HG03457 (cell line): ENCODE measurements around the gene SEMA7A.
A peak's percentile ranks its signal among the peaks of the same experiment; 100 is the strongest.

Source experiments
- ATAC-seq: cut with Tn5 transposase; IDR thresholded peaks from one replicate; pipeline ENCODE4 v1.9.1; 2021; ENCODE audit warnings: moderate number of reproducible peaks; ENCODE audit not compliant: unreplicated experiment

The SEMA7A gene

DNA sequence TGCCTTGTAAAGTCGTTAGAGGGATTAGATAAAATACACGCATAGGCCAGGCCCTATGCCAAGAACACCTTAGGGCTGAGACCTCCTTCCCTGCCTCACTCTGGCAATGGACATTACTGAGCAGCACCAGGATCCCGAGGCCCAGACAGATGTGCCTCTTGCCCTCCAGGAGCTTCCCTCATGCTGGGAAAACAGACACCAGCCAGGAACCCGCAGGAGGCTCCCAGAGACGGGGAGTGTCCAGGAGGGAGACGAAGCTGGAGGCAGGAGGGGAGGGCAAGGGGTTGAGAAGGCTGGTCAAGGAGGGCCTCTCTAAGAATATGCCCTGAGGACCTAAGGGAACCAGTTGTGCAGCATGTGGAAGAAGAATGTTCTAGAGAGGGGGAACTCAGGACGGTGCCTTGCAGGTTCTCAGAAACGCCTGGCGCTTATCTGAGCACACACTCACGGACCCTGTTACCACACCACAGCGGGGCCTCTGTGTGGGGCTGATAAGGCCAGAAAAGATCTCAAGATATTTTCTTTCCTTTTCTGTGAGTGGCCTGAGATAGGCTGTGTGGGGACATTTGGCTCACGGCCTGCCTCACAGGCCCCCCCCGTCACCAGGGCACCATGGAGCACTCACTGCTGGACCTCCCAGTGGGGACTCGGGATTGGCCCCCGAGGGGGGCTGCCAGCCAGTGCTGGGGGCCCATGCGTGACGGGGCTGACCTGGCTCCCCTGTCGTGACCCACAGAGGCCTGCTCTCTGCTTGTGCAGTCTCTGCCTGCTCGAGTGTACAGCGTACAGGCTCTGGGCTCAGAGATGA is 44.3 kb downstream of the SEMA7A start:
- no peak for ATAC-seq

DNA sequence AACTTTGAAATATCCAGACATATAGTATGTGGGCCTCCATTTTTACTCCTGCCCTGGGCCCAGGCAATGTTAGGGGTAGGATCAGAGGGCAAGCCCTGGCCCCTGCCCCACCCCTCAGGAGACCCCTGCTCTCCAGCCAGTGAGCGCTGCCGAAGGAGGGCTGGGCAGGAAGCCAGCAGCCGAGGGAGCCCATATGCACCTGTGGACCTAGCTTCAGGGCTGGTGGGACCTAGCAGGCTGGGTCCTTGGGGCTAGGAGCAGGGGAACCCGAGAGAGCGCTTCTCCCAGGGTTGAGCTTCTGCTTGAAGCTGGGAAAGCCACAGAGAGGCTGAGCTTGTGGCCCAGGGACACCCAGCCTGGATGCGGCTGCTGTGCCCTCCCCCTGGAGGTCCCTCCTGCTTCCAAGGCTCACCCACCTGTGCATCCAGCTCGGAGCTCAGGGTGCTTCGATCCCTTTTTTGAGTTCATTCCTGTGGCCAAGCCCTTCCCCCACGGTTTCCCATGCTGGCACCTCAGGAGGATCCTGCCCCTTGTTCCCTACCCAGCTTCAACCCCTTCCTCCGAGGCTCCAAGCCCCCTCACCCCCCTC is 45.3 kb downstream of the SEMA7A start:
- ATAC-seq = no peak

DNA sequence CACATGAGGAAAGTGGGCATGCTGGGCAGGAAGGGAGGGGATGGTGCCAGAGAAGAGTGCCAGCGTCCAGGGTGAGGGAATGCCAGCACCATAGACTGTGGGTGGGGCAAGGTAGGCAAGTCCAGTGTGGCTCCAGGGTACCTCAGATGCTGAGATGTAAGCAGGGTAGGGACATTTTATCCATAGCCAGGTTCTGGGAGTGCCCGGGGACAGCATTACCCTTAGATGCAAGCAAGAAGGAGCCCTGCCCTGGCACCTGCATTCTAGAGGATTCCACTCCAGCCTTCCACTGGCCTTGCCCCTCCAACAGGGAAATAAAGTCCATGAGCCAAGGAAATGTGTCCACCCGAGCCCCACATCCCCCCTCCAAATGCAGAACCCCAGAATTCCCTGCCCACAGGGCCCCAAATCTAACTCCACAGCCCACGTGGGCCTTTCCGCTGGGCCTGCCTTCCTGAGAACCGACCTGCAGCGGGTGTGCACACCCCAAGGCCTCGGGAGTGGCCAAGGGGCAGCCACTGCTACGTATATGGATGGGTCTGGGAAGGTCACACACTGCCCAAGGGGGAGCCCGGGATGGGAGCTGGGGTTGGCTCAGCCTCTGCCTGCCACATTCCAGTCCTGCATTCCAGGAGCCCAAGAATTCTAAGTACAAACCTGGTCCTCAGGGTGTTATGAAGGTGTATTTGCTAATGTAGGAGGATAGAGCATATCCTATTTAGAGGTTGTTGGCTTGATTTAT is 46.0 kb downstream of the SEMA7A start:
- ATAC-seq = no peak

DNA sequence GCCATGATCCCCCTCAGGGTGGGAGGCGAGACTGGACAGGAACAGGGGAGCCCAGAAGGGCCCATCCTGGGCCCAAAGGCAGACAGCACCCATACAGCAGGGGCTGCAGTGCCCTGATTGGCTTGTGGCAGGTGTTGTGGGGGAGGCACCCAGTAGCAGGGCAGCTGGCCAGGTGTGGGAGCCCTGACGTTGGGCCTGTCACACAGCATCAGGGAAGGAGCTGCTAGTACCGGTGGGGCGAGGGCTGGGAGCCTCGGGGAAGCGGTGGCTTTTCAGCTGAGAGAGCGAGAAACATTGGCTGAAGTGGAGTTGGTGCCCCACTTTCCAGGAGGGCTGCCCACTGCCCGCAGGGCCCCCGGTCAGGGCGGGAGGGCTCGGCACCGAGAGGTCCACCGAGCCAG is 46.6 kb downstream of the SEMA7A start:
- no peak for ATAC-seq

DNA sequence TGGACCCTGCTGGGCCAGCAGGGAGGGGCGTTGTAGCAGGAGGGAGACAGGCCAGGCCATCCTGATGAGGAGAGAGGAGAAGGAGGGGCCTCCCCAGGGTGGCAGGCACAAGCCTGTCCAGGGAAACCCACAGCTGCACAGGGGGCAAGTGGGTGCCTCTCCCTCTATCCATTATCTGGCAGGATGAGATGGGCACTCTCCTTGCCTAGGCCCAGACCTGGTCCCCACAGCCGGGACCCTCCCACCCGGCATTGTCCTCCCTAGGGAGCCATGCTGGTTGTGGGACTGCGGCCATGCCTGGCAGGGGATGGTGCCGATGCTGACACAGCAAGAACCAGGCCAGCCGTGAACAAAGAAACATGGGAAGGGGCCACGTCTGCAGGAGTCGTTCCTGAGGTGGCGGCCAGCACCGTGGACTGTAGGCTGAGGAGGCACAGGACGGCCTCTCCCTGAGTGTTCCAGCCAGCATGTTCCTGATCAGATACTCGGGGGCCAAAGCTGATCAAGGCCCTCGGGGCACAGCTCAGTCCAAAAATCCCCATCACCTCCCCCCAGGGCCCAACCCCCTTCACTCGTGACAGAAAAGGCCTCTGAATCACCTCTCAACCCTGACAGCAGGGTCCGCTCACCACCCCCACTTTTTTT is 47.1 kb downstream of the SEMA7A start:
- ATAC-seq = no peak

DNA sequence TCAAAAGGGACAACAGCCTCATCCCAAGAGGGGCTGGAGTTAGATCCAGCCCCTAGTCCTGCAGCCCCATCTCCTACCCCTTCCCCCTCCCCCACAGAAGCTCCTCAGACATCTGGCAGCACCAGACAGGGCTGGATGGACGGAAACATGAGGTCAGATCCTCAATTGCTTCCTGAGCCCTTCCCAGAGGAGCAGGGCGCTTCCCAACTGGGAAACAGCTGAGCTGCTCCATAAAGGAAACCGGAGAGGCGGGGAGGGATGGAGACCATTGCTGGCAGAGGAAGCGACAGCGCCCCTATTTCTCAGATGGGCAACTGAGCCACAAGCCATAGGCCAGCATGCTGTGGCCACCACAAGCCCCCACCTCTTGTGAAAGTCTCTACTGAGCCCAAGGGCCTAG is 48.0 kb downstream of the SEMA7A start:
- ATAC-seq = no peak

DNA sequence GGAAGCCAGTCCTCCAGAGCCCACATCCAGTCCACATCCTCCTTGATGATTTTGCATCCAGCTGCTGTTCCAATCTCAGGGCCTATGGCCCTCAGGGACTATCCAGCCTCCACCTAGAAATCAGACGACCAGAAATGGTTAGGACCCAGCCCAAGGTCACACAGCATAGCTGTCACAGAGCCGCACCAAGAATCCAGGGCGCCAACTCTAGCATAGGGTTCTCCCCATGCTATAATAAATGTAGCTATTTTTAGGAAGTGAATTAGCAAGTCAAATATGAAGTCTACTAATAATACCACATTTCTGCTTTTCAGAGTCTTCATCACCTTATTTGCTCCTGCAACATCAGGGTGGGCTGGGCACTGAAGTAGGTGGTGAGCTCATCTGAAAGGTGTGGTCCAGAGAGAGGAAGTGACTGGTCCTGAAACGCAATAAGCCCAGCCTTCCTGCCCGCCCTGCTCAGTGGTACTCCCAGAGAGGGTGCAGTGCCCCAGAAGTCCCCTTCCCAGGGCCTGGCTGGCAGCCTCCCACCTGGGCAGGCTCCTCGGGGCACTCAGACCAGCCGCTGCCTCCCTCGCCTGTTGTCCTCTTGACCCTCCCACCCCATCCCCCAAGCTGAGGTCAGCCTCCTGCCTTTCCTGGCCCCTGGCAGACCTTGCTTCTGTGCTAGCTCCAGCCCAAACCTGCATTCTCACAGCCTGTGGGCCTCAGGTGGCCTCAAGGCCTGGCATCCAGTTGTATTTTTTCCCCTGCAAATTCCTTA is 48.7 kb downstream of the SEMA7A start:
- peak; percentile 41 for ATAC-seq

DNA sequence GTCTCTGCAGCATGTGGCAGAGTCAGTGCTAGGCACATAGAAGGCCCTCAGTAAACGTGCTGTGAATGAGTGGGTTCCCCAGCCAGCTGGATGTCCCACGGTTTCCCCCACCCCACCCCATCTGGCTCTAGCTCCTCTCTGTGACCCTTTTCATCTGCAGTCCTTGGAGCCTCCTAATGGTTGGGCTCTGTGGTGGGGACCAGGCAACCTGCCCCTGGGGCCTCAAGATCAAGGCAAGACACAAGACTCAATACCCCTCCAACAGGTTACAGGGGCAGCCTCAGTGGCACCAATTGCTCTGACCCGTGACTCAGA is 49.2 kb downstream of the SEMA7A start:
- no peak for ATAC-seq

DNA sequence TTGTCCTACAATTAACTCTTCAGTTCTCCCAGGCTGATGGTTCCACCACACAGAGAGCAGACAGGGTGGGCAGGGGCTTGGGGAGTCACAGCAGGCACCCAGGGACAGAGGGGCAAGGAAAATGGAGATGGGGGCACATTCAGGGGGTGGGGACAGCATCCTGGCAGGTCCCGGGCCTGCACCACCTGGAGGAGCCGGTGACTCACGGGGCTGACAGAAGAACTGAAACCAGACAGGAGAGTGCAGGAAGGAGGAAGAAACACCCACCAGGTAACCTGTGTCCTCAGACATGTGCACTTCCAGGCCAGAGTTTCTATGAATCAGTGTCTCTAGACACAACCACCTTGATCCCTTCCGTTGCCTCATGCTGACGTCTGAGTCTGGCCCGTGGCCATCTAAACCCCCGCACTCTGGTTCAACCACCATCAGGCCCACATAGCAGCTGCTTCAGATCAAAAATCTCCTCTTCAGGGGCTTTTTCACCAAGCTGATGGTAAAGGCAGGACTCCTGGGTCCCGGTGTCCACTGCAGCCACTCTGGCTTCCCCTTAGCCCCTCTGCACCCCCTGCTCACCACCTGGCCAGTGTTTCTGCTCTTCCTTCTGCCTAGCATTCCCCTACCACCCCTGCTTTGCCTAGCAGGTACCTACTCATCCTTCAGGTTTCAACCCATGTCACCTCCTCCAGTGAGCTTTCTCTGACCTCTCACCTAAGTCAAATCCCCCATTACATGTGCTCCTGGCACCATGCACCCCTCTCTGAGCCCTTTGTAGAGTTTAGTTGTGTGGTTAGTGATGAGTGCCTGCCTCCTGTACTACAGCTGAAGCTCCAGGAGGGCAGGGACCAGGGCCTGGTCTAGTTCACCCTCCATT is 49.8 kb downstream of the SEMA7A start:
- ATAC-seq = peak; percentile 36

DNA sequence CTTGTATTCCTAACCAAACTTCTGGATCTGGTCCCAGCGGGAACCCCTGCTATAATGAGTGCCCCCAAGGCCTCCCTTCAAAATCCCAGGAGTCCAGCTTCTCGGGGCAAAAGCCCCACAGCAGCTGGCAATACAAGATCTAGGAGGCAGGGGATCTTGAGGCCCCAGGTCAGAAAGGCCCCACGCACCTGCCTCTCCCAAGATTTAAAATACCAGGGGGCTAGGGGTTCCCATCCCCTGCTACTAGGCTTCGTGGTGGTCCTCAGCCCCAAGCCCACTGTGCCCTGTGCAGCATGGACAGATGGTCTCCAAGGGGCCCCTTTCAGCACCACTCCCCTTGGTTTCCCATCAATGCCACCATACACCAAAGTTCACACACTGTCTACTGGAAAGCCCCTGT is 50.5 kb downstream of the SEMA7A start:
- no peak for ATAC-seq

DNA sequence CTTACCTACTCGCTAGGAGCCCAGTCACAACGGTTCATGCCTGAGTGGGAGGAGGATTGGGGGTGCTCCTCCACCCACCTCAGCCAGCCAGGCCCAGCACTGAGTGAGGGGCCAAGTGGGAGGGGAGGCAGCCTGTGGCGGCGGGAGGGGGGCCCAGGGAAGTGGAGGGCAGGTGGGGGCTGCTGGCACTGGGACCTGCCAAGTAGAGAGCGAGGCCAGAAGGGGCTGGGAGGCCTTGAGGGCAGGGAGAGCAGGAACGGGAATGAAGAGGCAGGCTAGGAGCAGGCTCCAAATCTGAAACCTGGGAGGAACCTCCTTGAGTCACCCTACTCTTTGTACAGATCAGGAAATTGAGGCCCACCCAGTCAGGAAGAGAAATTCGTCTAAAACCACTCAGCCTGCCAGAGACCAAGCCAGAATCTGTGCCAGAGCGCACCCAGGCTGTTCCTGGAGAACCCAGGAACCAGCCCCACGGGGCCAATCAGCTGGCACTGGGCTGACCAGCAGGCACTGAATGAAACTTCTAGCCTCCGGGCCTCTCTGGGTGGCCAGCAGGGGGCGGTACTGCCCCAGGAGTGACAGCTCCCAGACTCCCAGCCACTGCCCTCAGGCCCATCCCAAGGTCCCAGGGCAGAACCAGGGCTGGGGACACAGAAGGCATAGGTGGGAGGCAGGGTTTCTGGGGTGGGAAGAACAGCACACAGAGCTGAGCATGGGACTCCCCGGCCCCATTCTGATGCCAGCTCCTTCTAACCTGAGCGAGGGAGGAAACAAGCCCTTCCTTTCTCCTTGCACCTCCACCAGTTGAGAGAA is 51.5 kb downstream of the SEMA7A start:
- ATAC-seq = no peak

DNA sequence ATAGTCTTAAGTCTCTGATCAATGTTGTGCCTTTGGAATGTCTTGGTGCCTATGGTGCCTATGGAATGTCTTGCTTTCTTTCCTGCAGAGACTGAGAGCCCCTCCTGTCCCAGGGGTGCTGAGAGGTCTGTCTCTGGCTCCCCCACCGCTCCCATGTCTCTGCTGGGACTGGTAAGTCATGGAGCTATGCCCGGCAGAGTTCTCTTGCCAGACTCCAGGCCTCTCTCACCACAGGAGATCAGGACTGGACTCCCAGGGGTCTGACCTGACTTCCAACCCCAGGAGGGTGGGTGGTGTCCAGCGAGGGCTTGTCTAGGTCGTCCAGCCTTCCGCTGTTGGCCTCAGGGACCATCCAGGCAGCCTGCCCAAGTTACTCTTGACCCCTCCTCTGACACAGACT is 52.3 kb downstream of the SEMA7A start:
- ATAC-seq = no peak

DNA sequence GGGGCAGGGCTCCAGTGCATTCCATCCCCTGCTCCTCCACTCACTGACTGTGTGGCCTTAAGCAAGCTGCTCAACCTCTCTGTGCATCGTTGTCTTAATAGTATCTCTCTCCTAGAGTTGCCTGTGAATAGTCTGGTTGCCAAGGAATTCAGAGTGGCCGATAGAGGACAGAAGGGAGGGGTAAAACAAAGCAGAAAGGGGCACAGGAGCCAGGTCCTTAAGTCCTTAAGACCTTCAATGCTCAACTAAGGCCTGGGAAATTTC is 52.6 kb downstream of the SEMA7A start:
- ATAC-seq = no peak

DNA sequence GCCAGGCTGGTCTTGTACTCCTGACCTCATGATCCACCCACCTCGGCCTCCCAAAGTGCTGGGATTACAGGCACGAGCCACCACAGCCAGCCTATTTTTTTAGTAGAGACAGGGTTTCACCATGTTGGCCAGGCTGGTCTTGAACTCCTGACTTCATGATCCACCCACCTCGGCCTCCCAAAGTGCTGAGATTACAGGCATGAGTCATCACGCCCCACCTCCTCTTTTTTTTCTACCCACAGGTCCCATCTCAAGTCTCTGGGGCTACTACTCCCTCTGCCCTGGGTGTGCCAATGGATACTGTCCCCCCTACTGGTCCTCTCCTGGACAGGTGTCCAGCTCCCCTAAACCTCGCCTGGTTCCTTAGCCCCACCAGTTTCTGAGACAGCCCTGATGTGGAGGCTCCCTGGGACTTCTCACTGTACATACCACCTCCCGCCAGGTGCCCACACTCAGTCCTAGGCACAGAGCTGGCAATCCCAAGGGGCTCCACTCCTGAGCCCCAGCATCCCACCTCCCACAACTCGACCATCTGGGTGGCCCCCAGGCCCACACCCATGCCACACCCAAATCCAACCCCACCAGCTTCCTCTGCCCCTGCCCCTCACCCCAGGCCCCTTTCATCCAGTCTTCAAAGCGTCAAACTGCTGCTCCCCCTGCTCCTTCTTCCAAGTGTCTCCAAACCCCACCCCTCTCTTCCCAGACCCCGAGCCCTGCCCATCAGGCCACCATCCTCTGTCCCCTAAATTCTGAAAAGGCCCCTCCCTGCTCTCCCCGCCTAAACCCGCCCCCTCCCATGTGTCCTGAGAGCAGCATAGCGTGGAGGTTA is 53.2 kb downstream of the SEMA7A start:
- ATAC-seq = no peak

DNA sequence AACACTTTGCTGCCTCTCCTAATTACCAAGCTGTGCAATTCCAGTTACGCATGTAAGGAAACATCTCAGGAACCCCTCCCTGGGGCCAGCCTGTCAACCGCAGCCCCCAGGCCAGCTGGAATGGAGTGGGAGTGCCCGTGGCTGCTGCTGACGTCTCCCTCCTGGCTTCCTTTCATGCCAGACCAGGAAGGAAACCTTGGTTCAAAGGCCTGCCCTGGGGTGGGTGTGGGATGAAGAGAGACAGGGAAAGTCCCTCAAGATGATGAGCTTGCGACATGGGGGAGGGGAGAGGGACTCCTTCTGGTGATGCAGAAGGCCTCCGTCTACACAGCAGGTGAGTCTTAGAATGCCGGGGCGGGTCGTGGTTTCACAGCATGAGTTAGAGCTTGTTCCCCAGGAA is 54.9 kb downstream of the SEMA7A start:
- ATAC-seq = no peak

DNA sequence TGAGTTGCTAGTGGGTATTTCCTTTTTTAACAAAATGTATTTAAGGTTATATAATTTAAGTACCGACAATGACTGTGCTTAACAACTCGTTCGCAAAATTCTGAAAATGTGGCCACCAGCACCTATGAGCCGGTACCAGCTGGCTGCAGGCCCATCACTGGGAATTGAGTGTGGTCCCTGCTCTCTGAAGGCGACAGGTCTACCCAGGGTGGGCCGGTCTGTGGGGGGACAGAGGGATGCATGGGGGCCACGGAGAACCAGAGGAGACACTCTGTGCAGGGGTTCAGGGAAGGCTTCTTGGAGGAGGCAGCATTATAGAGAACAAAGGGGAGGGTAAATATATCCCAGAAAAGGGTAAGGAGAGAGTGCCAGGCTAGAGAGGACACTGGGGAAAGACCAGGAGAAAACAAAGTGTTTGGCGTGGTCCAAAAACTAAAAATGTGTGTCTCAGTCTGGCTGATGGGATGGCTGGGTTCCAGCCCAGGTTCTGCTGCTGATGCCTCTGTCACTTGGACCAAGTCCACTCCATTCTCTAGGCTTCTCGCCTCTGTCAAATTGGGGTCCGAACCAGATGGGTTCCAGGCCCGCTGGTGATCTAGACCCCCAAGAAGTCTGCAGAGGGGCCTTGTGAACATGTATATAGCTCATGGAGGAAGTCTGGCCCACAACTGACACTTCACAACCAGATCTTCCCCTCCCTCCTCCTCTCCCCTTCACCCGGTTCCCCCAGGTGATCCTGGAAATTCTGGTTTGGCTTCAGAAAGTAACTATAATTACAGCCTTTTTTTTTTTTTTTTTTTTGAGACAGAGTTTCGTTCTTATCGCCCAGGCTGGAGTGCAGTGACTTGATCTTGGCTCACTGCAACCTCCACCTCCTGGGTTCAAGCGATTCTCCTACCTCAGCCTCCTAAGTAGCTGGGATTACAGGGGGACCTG is 55.7 kb downstream of the SEMA7A start:
- ATAC-seq = no peak

DNA sequence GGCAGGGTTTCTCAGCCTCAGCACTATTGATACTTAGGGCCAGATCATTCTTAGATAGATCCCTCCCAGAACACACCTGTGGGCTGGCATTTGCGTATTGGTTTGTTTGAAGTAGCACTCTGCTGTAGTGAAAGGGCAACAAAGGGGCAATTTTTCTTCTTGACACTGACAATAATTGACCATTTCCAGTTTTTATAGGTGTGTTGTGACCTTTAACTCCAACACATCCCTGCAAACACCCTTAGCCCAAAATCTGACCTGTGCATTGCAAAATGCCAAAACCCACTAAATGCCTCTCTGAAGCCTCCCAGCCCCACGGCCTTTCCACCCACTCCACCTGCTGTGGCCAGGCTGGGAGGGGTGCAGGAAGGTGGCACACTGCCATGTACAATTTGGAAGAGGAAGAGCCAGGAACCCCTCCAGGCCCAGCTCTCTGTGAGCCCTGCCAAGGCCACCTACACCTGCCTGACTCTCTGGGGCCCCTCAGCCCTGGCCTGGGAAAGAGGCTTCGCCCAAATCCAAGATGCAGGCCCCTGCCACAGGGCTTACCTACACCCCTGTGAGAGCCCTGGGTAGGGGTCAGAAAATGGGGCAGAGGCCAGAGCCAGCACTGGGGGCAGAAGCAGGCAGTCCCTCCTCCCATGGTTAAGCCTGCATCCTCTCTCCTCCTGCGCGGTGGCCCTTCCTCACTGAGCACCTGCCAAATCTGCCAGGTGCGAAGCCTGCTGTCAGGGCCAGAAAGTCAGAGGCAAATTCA is 56.8 kb downstream of the SEMA7A start:
- no peak for ATAC-seq
